ENCODE data around the gene PDE6G. TPM values are rescaled to one million over a fixed set of nuclear protein-coding genes. Genes with fewer than 3 reads are reported as not detected.

PDE6G gene
- polyA plus RNA-seq, 4 donors: 13.5 to 16.8 (median 14.8) TPM

Other genes starting within 250 kb of the PDE6G start
- gene ACTG1, start 143.7 kb downstream of the PDE6G start, polyA plus RNA-seq (ENCODE audit: insufficient read length in 4 of 4): 1,000 to 10,000 TPM; 2,963 to 3,733 (median 3,267) TPM
- gene FSCN2, start 128.2 kb downstream of the PDE6G start, polyA plus RNA-seq (ENCODE audit: insufficient read length in 4 of 4): 1 to 10 TPM; 1.3 to 2.8 (median 2.1) TPM
- 10 to 100 TPM; 17.0 to 38.4 (median 31.2) TPM for gene FAAP100, start 104.2 kb downstream of the PDE6G start, polyA plus RNA-seq (ENCODE audit: insufficient read length in 4 of 4)
- gene NPLOC4, start 19.4 kb downstream of the PDE6G start, polyA plus RNA-seq (ENCODE audit: insufficient read length in 4 of 4): 10 to 100 TPM; 51.2 to 75.3 (median 63.8) TPM
- gene TSPAN10, start 19.3 kb downstream of the PDE6G start, polyA plus RNA-seq (ENCODE audit: insufficient read length in 4 of 4): 1 to 10 TPM; 1.9 to 7.7 (median 2.8) TPM
- gene OXLD1, start 10.1 kb upstream of the PDE6G start, polyA plus RNA-seq (ENCODE audit: insufficient read length in 4 of 4): 10 to 100 TPM; 14.6 to 28.2 (median 19.5) TPM
- 10 to 100 TPM; 11.4 to 21.0 (median 19.0) TPM for gene CCDC137, start 10.2 kb upstream of the PDE6G start, polyA plus RNA-seq (ENCODE audit: insufficient read length in 4 of 4)
- gene ARL16, start 27.3 kb upstream of the PDE6G start, polyA plus RNA-seq (ENCODE audit: insufficient read length in 4 of 4): 10 to 100 TPM; 37.0 to 54.7 (median 45.8) TPM
- 100 to 1,000 TPM in 2 of 4 donors, 10 to 100 TPM in 2; 79.9 to 124 (median 96.4) TPM for gene HGS, start 27.5 kb upstream of the PDE6G start, polyA plus RNA-seq (ENCODE audit: insufficient read length in 4 of 4)
- gene MRPL12, start 46.8 kb upstream of the PDE6G start, polyA plus RNA-seq (ENCODE audit: insufficient read length in 4 of 4): 10 to 100 TPM; 41.0 to 70.1 (median 51.4) TPM
- gene SLC25A10, start 55.7 kb upstream of the PDE6G start, polyA plus RNA-seq (ENCODE audit: insufficient read length in 4 of 4): 10 to 100 TPM; 11.7 to 22.9 (median 20.5) TPM
- 10 to 100 TPM in 2 of 4 donors, 1 to 10 TPM in 2; 8.6 to 18.5 (median 12.7) TPM for gene GCGR, start 147.6 kb upstream of the PDE6G start, polyA plus RNA-seq (ENCODE audit: insufficient read length in 4 of 4)
- gene MCRIP1, start 176.7 kb upstream of the PDE6G start, polyA plus RNA-seq (ENCODE audit: insufficient read length in 4 of 4): 100 to 1,000 TPM in 2 of 4 donors, 10 to 100 TPM in 2; 69.8 to 134 (median 107) TPM
- under 1 TPM; 0.23 to 0.46 (median 0.37) TPM for gene PPP1R27, start 178.5 kb upstream of the PDE6G start, polyA plus RNA-seq (ENCODE audit: insufficient read length in 4 of 4)
- 100 to 1,000 TPM; 397 to 434 (median 411) TPM for gene P4HB, start 204.0 kb upstream of the PDE6G start, polyA plus RNA-seq (ENCODE audit: insufficient read length in 4 of 4)
- gene ARHGDIA, start 214.8 kb upstream of the PDE6G start, polyA plus RNA-seq (ENCODE audit: insufficient read length in 4 of 4): 100 to 1,000 TPM; 156 to 249 (median 195) TPM
- 100 to 1,000 TPM in 1 of 4 donors, 10 to 100 TPM in 3; 66.6 to 107 (median 76.3) TPM for gene ALYREF, start 235.0 kb upstream of the PDE6G start, polyA plus RNA-seq (ENCODE audit: insufficient read length in 4 of 4)
- 100 to 1,000 TPM in 2 of 4 donors, 10 to 100 TPM in 2; 72.2 to 130 (median 96.2) TPM for gene ANAPC11, start 235.2 kb upstream of the PDE6G start, polyA plus RNA-seq (ENCODE audit: insufficient read length in 4 of 4)
- 1 to 10 TPM in 1 of 4 donors, under 1 TPM in 3; 0.39 to 1.5 (median 0.52) TPM for gene NPB, start 245.7 kb upstream of the PDE6G start, polyA plus RNA-seq (ENCODE audit: insufficient read length in 4 of 4)

Data from left renal cortex interstitium (tissue), 4 donors.